NCI-H82 (cell line): ENCODE results near the gene IGFBP5.

Experiments used
- DNase-seq: peaks from one replicate; lab custom pipeline; 2025; lab: John Stamatoyannopoulos, UW

Gene IGFBP5

GRCh38 chr2:216644842-216645635, 50.3 kb downstream of the IGFBP5 start:
- DNase-seq: peak; percentile 30

- no peak for DNase-seq
These were observed 51.2 kb downstream of the IGFBP5 start for GRCh38 chr2:216643986-216644659.

- no peak for DNase-seq
These were observed 57.9 kb downstream of the IGFBP5 start for GRCh38 chr2:216637472-216637871.

DNA sequence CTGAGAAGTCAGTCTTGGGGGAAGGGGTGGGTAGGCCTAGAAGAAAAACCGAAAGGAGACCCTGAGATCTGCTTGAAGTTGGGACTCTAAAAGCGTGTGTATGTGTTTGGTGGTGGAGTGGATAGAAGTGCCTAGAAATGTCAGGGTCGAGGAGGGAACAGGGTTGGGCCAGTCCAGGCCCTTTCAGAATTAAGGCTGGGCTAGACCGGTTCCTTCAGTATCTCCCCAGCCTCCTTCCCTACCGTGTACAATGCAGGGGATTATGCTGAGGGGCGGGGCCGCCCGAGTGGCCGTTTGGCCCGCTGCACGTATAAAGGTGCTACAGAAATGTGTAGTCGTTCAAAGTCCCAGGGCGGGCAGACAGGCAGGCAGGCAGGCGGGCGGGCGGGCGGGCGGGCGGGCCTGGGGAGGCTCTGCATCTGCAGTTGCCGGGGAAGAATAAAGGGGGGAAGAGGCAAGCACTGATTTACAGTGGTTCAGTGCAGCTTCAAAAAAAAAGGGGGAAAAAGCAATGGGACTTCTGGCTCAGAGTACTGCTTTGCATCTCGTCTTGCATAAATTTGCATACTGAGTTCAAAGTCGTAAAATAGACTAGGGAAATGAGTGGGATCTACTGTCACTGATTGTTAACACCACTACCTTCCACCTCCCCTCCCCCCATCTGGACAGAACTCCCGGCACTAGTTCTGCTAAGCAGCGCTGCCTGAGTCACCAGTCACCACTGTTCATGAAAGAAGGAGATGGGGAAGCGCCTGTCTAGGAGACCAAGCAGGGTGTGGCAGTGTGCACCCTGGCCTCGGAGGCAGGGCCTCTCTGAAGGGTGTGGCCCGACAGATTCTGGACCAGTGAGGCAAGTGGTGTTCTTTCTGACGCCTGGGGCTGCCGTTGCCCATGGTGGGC, 58.5 kb downstream of the IGFBP5 start:
- DNase-seq: peak; percentile 83

GRCh38 chr2:216635701-216636550, 59.4 kb downstream of the IGFBP5 start:
- DNase-seq: peak; percentile 87

- DNase-seq: peak; percentile 76
These were observed 60.2 kb downstream of the IGFBP5 start for GRCh38 chr2:216635171-216635570.

GRCh38 chr2:216634370-216635148, 60.8 kb downstream of the IGFBP5 start:
- peak; percentile 77 for DNase-seq

DNA sequence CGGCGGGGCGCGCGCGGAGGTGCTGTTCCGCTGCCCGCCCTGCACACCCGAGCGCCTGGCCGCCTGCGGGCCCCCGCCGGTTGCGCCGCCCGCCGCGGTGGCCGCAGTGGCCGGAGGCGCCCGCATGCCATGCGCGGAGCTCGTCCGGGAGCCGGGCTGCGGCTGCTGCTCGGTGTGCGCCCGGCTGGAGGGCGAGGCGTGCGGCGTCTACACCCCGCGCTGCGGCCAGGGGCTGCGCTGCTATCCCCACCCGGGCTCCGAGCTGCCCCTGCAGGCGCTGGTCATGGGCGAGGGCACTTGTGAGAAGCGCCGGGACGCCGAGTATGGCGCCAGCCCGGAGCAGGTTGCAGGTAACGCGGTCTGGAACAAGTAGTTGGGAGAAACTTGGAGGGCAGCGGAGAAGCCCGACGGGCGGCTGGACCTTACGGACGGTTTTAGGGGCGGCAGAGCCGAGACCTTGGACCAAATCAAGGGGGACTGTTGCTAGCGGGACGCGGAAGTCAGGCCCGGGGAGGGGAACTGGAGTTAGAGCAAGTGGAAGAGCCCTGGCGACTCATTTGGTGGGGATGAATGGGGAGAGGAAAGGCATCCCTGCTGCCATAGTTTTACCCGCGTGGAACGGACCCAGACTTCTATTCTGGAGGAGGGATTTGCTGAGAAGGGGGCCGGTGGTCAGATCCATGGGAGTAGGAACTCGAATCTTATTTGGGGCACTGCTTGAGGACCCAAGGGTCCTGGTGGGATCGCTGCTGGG, 61.6 kb downstream of the IGFBP5 start:
- DNase-seq: peak; percentile 77

DNA sequence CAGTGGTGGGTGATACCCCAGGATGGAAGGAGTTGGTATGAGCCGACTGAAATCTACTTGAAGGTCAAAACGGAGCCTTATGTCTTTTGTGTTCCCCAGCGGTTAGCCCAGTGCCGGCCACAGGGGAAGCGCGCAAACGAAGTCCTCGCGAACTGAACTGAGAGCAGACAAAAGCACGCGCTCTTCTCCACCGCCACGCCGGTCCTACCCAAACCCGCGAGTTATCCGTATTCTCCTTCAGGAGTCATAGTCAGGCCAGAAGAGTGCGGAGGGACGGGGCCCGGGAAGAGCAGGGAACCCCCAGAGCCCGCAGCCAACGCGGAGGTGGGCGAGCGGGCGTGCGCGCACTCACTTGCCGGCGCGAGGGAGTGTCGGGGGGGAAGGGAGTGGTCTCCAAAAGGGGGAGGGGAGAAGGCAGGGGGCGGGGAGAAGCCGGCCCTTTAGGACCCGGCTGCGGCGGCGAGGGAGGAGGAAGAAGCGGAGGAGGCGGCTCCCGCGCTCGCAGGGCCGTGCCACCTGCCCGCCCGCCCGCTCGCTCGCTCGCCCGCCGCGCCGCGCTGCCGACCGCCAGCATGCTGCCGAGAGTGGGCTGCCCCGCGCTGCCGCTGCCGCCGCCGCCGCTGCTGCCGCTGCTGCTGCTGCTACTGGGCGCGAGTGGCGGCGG, 62.3 kb downstream of the IGFBP5 start, which contains the start of gene IGFBP2:
Gene IGFBP2 (plus strand): TSS at position 469 of the 664 bp plus-strand sequence. CDS start 104 bp downstream, at position 573.
- peak; percentile 96 for DNase-seq

DNA sequence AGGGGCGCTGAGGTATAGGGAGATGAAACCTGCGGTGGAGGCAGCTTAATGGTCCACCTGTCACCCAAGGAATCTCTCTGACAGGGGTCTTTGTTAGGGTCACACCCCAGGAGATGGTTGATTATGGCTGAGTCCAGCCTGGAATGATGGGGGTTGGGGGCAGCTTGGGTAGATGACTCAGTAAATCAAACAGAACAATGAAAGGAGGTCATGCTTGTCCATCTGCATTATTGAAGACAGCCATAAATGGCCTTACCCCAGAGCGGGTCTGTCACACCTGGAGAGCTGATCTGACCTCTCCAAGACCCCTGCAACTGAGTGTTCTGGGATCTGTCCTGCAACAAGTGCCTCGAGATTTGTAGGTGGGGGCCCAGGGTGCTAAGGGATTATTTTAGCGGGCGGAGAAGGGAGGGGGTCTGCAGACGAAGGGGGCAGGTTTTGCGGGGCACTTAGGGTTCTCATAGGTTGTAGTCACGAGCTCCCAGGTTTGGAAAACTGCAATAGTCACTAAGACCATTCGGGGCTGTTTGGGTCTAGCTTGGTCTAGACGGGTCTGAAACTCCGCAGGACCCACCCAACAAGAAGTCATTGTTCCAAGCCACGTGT, 62.9 kb downstream of the IGFBP5 start:
- DNase-seq: no peak

DNA sequence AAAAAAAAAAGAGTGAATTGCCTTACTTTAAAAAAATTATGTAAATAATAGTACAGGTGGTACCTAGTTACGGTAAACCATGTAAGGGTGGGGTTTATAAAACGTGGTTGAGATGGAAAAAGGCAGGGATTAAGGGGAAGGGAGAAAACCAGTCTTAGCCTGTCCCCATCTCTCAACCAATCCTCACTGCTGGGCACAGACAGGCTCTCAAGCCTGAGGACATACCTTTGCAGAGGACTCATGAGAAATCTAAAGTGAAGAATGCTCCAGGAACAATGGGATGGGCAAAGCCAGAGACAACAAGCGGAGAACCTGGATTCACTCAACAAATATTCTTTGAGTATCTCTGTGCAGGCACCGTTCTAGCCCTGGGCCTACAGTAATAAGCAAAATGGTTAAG, 65.6 kb downstream of the IGFBP5 start:
- DNase-seq: no peak

GRCh38 chr2:216626875-216627245, 68.5 kb downstream of the IGFBP5 start:
- no peak for DNase-seq

- DNase-seq: no peak
These were observed 69.0 kb downstream of the IGFBP5 start for GRCh38 chr2:216626168-216626874.

DNA sequence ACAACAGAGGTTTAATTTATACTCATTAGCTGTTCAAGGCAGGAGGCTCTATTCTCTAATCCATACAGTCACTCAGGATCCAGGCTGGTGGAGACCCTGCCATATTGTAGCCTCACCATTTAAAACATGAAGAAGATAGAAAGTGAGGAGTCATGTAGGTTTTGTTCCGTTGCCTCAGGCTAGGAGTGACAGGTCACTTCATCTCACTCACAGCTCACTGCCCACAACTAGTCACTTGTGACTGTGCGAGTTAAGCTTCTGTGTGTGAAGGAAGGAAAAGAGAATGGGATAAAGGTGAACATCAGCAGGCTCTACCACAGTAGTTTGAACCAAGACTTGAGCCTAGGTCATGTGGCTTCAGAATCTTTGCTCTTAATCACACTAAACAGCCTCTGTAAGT, 71.1 kb downstream of the IGFBP5 start:
- no peak for DNase-seq

DNA sequence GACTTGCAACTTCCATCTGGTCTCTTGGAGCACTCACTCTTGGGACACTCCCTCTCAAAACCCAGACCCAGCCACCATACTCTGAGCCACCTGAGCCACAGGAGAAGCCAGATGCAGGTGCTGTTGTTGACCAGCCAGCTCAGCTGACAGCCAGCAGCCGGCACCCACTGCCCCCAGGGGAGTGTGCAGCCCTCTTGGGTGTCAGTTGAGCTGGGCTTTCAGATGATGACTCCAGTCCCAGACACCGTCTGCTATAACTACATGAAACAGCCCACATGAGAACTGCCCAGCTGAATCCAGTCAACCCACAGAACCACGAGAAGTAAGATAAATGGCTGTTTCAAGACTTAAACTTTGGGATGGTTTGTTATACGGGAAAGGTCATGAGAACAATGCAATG, 72.8 kb downstream of the IGFBP5 start:
- peak; percentile 71 for DNase-seq
